ENCODE results near the gene IQGAP1.

- TF ChIP-seq PCBP1 (IDR thresholded peaks at IDR 0.05; ENCODE audit: low read depth, low read length, poor library complexity, severe bottlenecking), result no peak
- no peak for TF ChIP-seq RAD21 (CRISPR knock-in tag; conservative IDR thresholded peaks at IDR 0.05 in 1 of 2, IDR thresholded peaks at IDR 0.05 in 1 of 2)
- no peak for TF ChIP-seq EZH2 (IDR thresholded peaks at IDR 0.05; ENCODE audit: borderline replicate concordance, low read depth, low read length)
- TF ChIP-seq, protein P1, sequence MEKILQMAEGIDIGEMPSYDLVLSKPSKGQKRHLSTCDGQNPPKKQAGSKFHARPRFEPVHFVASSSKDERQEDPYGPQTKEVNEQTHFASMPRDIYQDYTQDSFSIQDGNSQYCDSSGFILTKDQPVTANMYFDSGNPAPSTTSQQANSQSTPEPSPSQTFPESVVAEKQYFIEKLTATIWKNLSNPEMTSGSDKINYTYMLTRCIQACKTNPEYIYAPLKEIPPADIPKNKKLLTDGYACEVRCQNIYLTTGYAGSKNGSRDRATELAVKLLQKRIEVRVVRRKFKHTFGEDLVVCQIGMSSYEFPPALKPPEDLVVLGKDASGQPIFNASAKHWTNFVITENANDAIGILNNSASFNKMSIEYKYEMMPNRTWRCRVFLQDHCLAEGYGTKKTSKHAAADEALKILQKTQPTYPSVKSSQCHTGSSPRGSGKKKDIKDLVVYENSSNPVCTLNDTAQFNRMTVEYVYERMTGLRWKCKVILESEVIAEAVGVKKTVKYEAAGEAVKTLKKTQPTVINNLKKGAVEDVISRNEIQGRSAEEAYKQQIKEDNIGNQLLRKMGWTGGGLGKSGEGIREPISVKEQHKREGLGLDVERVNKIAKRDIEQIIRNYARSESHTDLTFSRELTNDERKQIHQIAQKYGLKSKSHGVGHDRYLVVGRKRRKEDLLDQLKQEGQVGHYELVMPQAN (IDR thresholded peaks at IDR 0.05; ENCODE audit: borderline replicate concordance), result no peak
- TF ChIP-seq ZFX (CRISPR knock-in tag; IDR thresholded peaks at IDR 0.05), result no peak
- no peak for TF ChIP-seq ATF1 (CRISPR knock-in tag; IDR thresholded peaks at IDR 0.05)
- no peak for TF ChIP-seq ATF1 (tag; IDR thresholded peaks at IDR 0.05)
- TF ChIP-seq NFATC3 (IDR thresholded peaks at IDR 0.05), result no peak
These were observed 75.3 kb downstream of the IQGAP1 start for GRCh38 chr15:90463381-90463780.
